ENCODE results near the gene GALNT1.

- no peak for TF ChIP-seq CTCF (optimal IDR thresholded peaks at IDR 0.05 in 1 of 3, IDR thresholded peaks at IDR 0.05 in 1 of 3, conservative IDR thresholded peaks at IDR 0.05 in 1 of 3; ENCODE audit: extremely low read depth in 1 of 3, insufficient read depth in 2 of 3, low read length in 3 of 3)
- no peak for TF ChIP-seq EZH2 (IDR thresholded peaks at IDR 0.05; ENCODE audit: low read length)
Observed at GRCh38 chr18:35717182-35717581, 135.6 kb downstream of the GALNT1 start.

Measured in keratinocyte (primary cell).